Measurements from ENCODE around the gene KCNK10.

- TF ChIP-seq CTCF (IDR thresholded peaks at IDR 0.05; ENCODE audit: low read depth, low read length) (no peak), POLR2A (IDR thresholded peaks at IDR 0.05; ENCODE audit: extremely low read depth, insufficient read length) (no peak), MAX (IDR thresholded peaks at IDR 0.05; ENCODE audit: low read depth, low read length) (no peak), MYC (IDR thresholded peaks at IDR 0.05; ENCODE audit: low read depth, low read length) (no peak)
Observed at GRCh38 chr14:88363644-88364043, 40.6 kb upstream of the KCNK10 start.
